CD14-positive monocyte (primary cell): ENCODE data around the gene RBM10. TPM values are rescaled to one million over a fixed set of nuclear protein-coding genes. Genes with fewer than 3 reads are reported as not detected.

Experiments
- DNase-seq, 3 donors: peaks; one replicate each; pipeline ENCODE4 v3.0.0-alpha.2; 2011 to 2022
- H2AFZ ChIP-seq: 2 replicates; pipeline ENCODE4 v1.6.0; 2012; ENCODE audit warnings: mild to moderate bottlenecking, low read depth, low read length, inconsistent platforms; ENCODE audit not compliant: insufficient read depth, poor library complexity, severe bottlenecking
- H3K27ac ChIP-seq, 2 donors: 1 replicate in 1 of 2; 2 replicates in 1 of 2; pipeline ENCODE4 v1.5.1; 2012 to 2013; ENCODE audit warnings: low read length in 2 of 2, control low read depth in 1 of 2, inconsistent platforms in 1 of 2, low read depth in 1 of 2, mild to moderate bottlenecking in 1 of 2
- H3K27me3 ChIP-seq, 2 donors: one replicate each; pipeline versions ENCODE4 v1.6.0 to v1.6.1; 2011 to 2013; ENCODE audit warnings: low read length in 2 of 2; ENCODE audit not compliant: control insufficient read depth in 2 of 2, insufficient read depth in 2 of 2
- H3K36me3 ChIP-seq, 2 donors: replicated peaks in 1 of 2; 1 replicate in 1 of 2; 2 replicates in 1 of 2; pipeline versions ENCODE4 v1.5.1 to v1.6.1; 2012 to 2013; ENCODE audit warnings: low read length in 2 of 2, control low read depth in 1 of 2, inconsistent platforms in 1 of 2, mild to moderate bottlenecking in 1 of 2; ENCODE audit not compliant: insufficient read depth in 2 of 2, control insufficient read depth in 1 of 2
- H3K4me1 ChIP-seq, 2 donors: 1 replicate in 1 of 2; 2 replicates in 1 of 2; pipeline versions ENCODE4 v1.5.1 to v1.6.1; 2012 to 2013; ENCODE audit warnings: low read length in 2 of 2, control low read depth in 1 of 2, inconsistent platforms in 1 of 2, mild to moderate bottlenecking in 1 of 2, moderate library complexity in 1 of 2; ENCODE audit not compliant: insufficient read depth in 2 of 2, control insufficient read depth in 1 of 2
- H3K4me2 ChIP-seq: replicated peaks from 2 replicates; pipeline ENCODE3; 2012; ENCODE audit warnings: low read length, moderate library complexity, mild to moderate bottlenecking; ENCODE audit not compliant: poor library complexity, severe bottlenecking; ENCODE audit errors: extremely low read depth
- H3K4me3 ChIP-seq, 3 experiments: fragments of 200-600 bp in 1 of 3; sonication (generic) in 1 of 3; replicated peaks in 1 of 3; 1 replicate in 2 of 3; 2 replicates in 1 of 3; pipeline ENCODE4 v1.5.1; 2011 to 2013; ENCODE audit warnings: low read length in 3 of 3, mild to moderate bottlenecking in 3 of 3, control low read depth in 2 of 3, low read depth in 2 of 3, inconsistent platforms in 1 of 3, moderate library complexity in 1 of 3
- H3K79me2 ChIP-seq: 2 replicates; pipeline ENCODE4 v1.6.0; 2012; ENCODE audit warnings: mild to moderate bottlenecking, control low read depth, inconsistent platforms, low read length, moderate library complexity; ENCODE audit not compliant: insufficient read depth
- H3K9ac ChIP-seq: 2 replicates; pipeline ENCODE4 v1.6.0; 2017; ENCODE audit warnings: low read length, mild to moderate bottlenecking; ENCODE audit not compliant: insufficient read depth, poor library complexity, severe bottlenecking
- H3K9me3 ChIP-seq, 2 donors: replicated peaks in 1 of 2; 1 replicate in 1 of 2; 2 replicates in 1 of 2; pipeline versions ENCODE4 v1.5.1 to v1.6.1; 2012 to 2013; ENCODE audit warnings: low read length in 2 of 2, control low read depth in 1 of 2; ENCODE audit not compliant: control insufficient read depth in 1 of 2, insufficient read depth in 1 of 2
- H4K20me1 ChIP-seq: 2 replicates; pipeline ENCODE4 v1.6.0; 2012; ENCODE audit warnings: mild to moderate bottlenecking, low read length, control low read depth, moderate library complexity; ENCODE audit not compliant: insufficient read depth
- H3K27ac Mint-ChIP-seq, 7 donors: one replicate each; pipeline ENCODE4 v1.8.0; 2020; ENCODE audit warnings: mild to moderate bottlenecking in 7 of 7, mixed read lengths in 7 of 7, moderate library complexity in 6 of 7, inconsistent platforms in 2 of 7
- H3K27me3 Mint-ChIP-seq, 3 donors: one replicate each; pipeline ENCODE4 v1.8.0; 2021 to 2022; ENCODE audit warnings: low read depth in 3 of 3, mild to moderate bottlenecking in 3 of 3, mixed read lengths in 3 of 3, moderate library complexity in 3 of 3, inconsistent platforms in 1 of 3
- H3K36me3 Mint-ChIP-seq, 2 donors: one replicate each; pipeline ENCODE4 v1.8.0; 2020; ENCODE audit warnings: mixed read lengths in 2 of 2, inconsistent platforms in 1 of 2, mild to moderate bottlenecking in 1 of 2
- H3K4me1 Mint-ChIP-seq: one replicate; pipeline ENCODE4 v1.8.0; 2020; ENCODE audit warnings: mild to moderate bottlenecking, mixed read lengths
- H3K4me3 Mint-ChIP-seq, 2 donors: one replicate each; pipeline ENCODE4 v1.8.0; 2020; ENCODE audit warnings: mild to moderate bottlenecking in 2 of 2, mixed read lengths in 2 of 2, moderate library complexity in 1 of 2
- H3K9me3 Mint-ChIP-seq, 7 donors: one replicate each; pipeline ENCODE4 v1.8.0; 2020 to 2022; ENCODE audit warnings: mixed read lengths in 7 of 7, mild to moderate bottlenecking in 6 of 7, moderate library complexity in 6 of 7, inconsistent platforms in 2 of 7
- WGBS: methylation state at CpG from one replicate; pipeline ENCODE4 v1.1.5; 2013; ENCODE audit warnings: missing lambda C conversion rate; ENCODE audit not compliant: insufficient coverage; 5-methylcytosine and 5-hydroxymethylcytosine counted together
- intact Hi-C, 2 donors: fragments of 100-400 bp; cut with micrococcal nuclease; formaldehyde crosslinking; loops; one replicate each; pipeline versions ENCODE4 v1.15.0 to v1.15.1; 2023
- polyA plus RNA-seq, 3 donors: library from polyadenylated mRNA; depleted of rRNA in 1 of 3; unstranded in 2 of 3; stranded (reverse) in 1 of 3; fragments of 300-500 nt in 2 of 3; fragments of >200 nt in 1 of 3; fragmentation: Illumina TruSeq in 2 of 3; gene quantifications; 1 replicate in 2 of 3; 2 replicates in 1 of 3; pipeline ENCODE4 v1.2.3, GENCODE V29; 2012 to 2021
- TF ChIP-seq, protein P1 (sequence below): fragments of 200-600 bp; IDR thresholded peaks from one replicate; pipeline ENCODE4 v1.8.0; 2022; ENCODE audit warnings: antibody characterized with exemption, mild to moderate bottlenecking

RBM10 gene
- polyA plus RNA-seq, 3 donors: 7.3 to 29.4 (median 14.0) TPM

DNA sequence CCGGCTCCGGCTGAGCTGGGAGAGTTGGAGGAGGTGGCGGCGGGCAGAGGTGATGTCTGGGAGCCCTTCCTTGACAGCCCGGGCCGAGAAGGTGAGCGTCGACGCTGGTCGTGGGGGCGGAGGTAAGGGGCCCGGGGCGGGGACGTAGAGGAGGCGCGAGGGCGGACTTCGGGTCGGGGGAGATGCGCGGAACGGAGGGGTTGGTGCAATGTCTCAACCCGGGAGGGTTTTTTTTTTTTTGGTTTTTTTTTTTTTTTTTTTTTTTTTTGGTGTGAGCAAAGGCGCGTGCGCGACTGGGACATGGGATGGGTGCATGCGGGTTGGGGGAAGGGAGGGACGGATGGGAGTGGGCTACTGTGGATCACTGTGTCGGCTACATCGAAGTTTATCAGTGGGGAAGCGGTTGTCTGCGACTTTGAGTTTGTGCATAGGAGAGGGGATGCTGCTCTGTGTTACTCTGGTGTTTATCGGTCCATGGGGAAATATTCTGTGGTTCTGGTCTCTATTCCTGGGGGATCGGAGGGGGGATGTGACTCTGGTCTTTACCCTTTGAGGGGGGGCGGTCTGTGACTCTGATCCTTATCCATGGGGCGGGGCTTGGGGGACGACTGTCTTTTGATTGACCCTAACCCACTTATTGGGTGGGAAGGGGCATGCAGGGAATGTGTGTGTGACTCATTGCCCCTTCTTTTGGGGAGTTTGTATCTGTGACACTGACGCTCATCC, 537 bp downstream of the RBM10 start:
- Histone ChIP-seq H4K20me1 (peaks cover 24% of the 10 kb centered on the region), H3K79me2 (peaks cover 72% of the 10 kb centered on the region)
- peaks cover 0 to 27% (median 15%) of the 10 kb centered on the region in 7 donors for H3K9me3 Mint-ChIP-seq

More for the DNA sequence above, 537 bp downstream of the RBM10 start:
- intact Hi-C loops: no loop called here
- H3K9me3 ChIP-seq: no peaks in the 10 kb centered on the region
- Mint-ChIP-seq H3K27ac (peak overlapping the region; percentile 96 to 100 (median 98)), H3K4me3 (peak overlapping the region; percentile 93 to 95), H3K27me3 (peaks cover 0 to 20% (median 0%) of the 10 kb centered on the region in 3 donors), H3K4me1 (peaks cover 28% of the 10 kb centered on the region), H3K36me3 (peaks cover 17 to 26% of the 10 kb centered on the region in 2 donors)
- TF ChIP-seq, protein P1, sequence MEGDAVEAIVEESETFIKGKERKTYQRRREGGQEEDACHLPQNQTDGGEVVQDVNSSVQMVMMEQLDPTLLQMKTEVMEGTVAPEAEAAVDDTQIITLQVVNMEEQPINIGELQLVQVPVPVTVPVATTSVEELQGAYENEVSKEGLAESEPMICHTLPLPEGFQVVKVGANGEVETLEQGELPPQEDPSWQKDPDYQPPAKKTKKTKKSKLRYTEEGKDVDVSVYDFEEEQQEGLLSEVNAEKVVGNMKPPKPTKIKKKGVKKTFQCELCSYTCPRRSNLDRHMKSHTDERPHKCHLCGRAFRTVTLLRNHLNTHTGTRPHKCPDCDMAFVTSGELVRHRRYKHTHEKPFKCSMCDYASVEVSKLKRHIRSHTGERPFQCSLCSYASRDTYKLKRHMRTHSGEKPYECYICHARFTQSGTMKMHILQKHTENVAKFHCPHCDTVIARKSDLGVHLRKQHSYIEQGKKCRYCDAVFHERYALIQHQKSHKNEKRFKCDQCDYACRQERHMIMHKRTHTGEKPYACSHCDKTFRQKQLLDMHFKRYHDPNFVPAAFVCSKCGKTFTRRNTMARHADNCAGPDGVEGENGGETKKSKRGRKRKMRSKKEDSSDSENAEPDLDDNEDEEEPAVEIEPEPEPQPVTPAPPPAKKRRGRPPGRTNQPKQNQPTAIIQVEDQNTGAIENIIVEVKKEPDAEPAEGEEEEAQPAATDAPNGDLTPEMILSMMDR: no peak
- H3K4me1 ChIP-seq: peaks cover 23 to 27% of the 10 kb centered on the region in 2 donors
- peak overlapping the region; percentile 77 for H3K4me2 ChIP-seq
- peak overlapping the region; percentile 88 for H3K9ac ChIP-seq
- peak in 1 of 3 donors; percentile 20 for DNase-seq
- H3K27me3 ChIP-seq: peaks cover 0 to 2% of the 10 kb centered on the region in 2 donors
- H2AFZ ChIP-seq: peak overlapping the region; percentile 74
- peak overlapping the region; percentile 48 to 82 (median 76) for H3K4me3 ChIP-seq
- WGBS: 0% methylated on average over 16 of the region's 39 CpGs
- H3K36me3 ChIP-seq: peaks cover 13 to 23% of the 10 kb centered on the region in 2 donors
- peak overlapping the region; percentile 94 to 97 for H3K27ac ChIP-seq
